ENCODE data around the gene NDUFV2.
"Not testable (repeated sequence)": the region's sequence is repeated elsewhere in the genome, so short reads cannot be mapped to it uniquely, and the experiment has no call there.

Gene NDUFV2

DNA sequence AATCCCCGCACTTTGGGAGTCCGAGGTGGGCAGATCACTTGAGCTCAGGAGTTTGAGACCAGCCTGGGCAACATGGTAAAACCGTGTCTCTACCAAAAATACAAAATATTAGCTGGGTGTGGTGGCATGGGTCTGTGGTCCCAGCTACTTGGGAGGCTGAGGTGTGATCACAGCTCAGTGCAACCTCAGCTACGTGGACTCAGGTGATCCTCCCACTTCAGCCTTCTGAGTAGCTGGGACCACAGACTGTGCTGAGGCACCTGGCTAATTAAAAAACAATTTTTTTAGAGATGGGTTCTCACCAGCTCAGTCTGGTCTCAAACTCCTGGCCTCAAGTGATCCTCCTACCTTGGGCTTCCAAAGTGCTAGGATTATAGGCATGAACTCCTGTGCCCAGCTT, 57.5 kb downstream of the NDUFV2 start:
- no peak for DNase-seq

GRCh38 chr18:9162663-9163062, 60.2 kb downstream of the NDUFV2 start:
- DNase-seq, result not testable (repeated sequence)

DNA sequence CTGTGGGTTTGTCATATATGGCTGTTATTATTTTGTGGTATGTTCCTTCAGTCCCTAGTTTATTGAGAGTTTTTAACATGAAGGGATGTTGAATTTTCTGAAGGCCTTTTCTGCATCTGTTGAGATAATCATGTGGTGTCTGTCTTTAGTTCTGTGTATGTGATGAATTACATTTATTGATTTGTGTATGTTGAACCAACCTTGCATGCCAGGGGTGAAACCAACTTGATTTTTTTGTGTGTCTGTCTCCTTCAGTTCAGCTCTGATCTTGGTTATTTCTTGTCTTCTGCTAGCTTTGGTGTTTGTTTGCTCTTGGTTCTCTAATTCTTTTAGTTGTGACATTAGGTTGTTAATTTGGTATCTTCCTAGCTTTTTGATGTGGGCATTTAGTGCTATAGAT, 61.6 kb downstream of the NDUFV2 start:
- not testable (repeated sequence) for DNase-seq

DNA sequence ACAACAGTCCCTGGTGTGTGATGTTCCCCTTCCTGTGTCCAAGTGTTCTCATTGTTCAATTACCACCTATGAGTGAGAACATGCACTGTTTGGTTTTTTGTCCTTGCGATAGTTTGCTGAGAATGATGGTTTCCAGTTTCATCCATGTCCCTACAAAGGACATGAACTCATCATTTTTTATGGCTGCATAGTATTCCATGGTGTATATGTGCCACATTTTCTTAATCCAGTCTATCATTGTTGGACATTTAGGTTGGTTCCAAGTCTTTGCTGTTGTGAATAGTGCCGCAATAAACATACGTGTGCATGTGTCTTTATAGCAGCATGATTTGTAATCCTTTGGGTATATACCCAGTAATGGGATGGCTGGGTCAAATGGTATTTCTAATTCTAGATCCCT, 63.4 kb downstream of the NDUFV2 start:
- DNase-seq, result not testable (repeated sequence)

GRCh38 chr18:9169515-9169914, 67.0 kb downstream of the NDUFV2 start:
- DNase-seq, result not testable (repeated sequence)

DNA sequence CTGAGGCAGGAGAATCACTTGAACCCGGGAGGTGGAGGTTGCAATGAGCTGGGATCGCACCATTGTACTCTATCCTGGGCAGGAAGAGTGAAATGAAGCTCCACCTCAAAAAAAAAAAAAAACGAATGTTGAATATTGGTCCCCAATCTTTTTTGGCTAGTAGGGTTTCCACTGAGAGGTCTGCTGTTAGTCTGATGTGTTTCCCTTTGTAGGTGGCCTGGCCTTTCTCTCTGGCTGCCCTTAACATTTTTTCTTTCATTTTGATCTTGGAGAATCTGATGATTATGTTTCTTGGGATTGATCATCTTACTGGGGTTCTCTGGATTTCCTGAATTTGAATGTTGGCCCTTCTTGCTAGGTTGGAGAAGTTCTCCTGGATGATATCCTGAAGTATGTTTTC, 69.4 kb downstream of the NDUFV2 start:
- DNase-seq, result not testable (repeated sequence)

DNA sequence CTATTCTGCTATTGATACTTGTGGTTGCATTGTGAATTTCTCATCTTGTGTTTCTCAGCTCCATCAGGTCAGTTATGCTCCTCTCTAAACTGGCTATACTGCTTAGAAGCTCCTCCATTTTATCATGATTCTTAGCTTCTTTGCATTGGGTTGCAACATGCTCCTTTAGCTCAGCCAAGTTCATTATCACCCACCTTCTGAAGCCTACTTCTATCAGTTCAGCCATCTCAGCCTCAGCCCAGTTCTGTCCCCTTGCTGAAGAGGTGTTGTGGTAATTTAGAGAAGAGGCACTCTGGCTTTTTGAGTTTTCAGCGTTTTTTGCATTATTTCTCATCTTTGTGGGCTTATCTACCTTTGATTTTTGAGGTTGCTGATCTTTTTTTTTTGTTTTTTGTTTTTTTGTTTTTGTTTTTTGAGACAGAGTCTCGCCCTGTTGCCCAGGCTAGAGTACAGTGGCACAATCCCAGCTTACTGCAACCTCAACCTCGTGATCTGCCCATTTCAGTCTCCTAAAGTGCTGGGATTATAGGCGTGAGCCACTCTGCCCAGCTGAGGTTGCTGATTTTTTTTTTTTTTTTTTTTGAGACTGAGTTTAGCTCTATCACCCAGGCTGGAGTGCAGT, 70.1 kb downstream of the NDUFV2 start:
- DNase-seq, result no peak

GRCh38 chr18:9173770-9174233, 71.3 kb downstream of the NDUFV2 start:
- DNase-seq, result no peak

DNA sequence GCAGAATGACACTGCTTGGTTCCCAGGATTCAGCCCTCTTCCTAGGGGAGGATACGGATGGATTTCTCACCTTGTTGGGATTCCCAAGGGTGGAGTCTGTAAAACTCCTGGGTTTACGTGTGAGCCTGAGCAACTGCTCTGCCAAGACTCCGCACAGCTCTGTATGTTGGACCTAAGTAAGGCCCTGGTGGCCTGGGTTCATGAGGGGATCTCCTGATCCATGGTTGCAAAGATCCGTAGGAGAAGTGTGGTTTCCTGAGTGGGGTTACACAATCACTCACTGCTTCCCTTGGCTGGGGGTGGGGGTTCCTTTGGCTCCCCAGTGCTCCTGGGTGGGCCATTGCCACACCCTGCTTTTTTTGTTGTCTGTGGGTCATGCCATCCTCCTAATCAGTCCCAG, 71.8 kb downstream of the NDUFV2 start:
- DNase-seq, result no peak

GRCh38 chr18:9175115-9175514, 72.6 kb downstream of the NDUFV2 start:
- DNase-seq, result no peak

DNA sequence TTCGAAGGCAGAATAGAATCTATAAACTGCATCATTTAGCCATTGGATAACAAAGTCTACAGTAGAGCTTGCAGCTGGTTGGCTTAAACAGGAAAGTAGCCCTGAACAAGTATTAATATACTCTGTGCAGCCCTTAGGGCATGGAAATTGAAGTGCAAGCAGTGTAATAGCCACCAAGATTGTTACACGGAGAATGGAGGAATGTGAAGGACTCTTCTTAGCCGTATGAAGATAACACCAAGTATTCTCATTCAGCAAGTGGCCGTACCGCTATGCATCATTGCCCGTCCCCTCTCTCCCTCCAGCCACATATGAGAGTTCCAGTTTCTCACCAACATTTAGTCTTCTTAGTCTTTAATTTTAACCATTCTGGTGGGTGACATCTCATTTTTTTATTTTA, 74.5 kb downstream of the NDUFV2 start:
- DNase-seq, result no peak

DNA sequence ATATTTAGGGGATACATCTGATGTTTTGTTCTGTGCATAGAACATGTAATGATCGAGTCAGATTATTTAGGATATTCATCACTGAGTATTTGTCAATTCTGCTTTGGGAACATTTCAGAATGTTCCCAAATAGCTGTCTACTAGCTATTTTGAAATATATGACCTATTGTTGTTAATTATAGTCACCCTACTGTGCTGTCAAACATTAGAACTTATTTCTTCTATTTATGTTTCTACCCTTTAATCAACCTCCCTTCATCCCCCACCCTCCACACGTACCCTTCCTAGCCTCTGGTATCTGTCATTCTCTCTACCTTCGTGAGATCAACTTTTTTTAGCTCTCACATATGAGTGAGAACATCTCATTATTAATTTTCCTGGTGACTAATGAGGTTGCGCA, 75.0 kb downstream of the NDUFV2 start:
- no peak for DNase-seq

- DNase-seq, result no peak
Measured at GRCh38 chr18:9178557-9178956, 76.1 kb downstream of the NDUFV2 start.

GRCh38 chr18:9181275-9181674, 78.8 kb downstream of the NDUFV2 start:
- no peak for DNase-seq

- DNase-seq, result no peak
Measured at GRCh38 chr18:9182852-9183399, 80.4 kb downstream of the NDUFV2 start.

All from NCI-H82 (cell line).